Naive thymus-derived CD4-positive, alpha-beta T cell (primary cell): ENCODE measurements around the gene PDLIM1. TPM values are rescaled to one million over a fixed set of nuclear protein-coding genes. Genes with fewer than 3 reads are reported as not detected.
"Not testable (repeated sequence)": the region's sequence is repeated elsewhere in the genome, so short reads cannot be mapped to it uniquely, and the experiment has no call there.

Experiments
- ATAC-seq: fragments of 150-1000 bp; cut with Tn5 transposase; 2 replicates; pipeline ENCODE4 v1.10.0; 2021; ENCODE audit warnings: mild to moderate bottlenecking, moderate library complexity
- CTCF ChIA-PET: fragments of 350-600 bp; sonication (Branson Sonifier 250); formaldehyde crosslinking; loops from one replicate; lab custom pipeline; 2021; ENCODE audit warnings: antibody characterized with exemption; lab: Charles Lee
- POLR2A ChIA-PET: fragments of 350-600 bp; sonication (Branson Sonifier 250); formaldehyde crosslinking; loops from one replicate; lab custom pipeline; 2021; ENCODE audit warnings: antibody characterized with exemption, inconsistent platforms; lab: Charles Lee
- DNase-seq, 9 donors: peaks; one replicate each; pipeline versions ENCODE4 v3.0.0 to v3.0.0-alpha.2; 2020 to 2022; ENCODE audit warnings: mixed read lengths in 1 of 9
- H3K27ac ChIP-seq: one replicate; pipeline ENCODE4 v1.7.0; 2013; ENCODE audit warnings: mild to moderate bottlenecking, low read depth, low read length, moderate library complexity
- H3K27me3 ChIP-seq, 2 donors: one replicate each; pipeline ENCODE4 v1.7.0; 2013; ENCODE audit warnings: low read length in 2 of 2, mild to moderate bottlenecking in 2 of 2, moderate library complexity in 2 of 2; ENCODE audit not compliant: control insufficient read depth in 2 of 2, insufficient read depth in 2 of 2
- H3K36me3 ChIP-seq, 3 experiments: 1 replicate in 2 of 3; 2 replicates in 1 of 3; pipeline ENCODE4 v1.7.0; 2013; ENCODE audit warnings: low read length in 3 of 3, mild to moderate bottlenecking in 3 of 3, moderate library complexity in 1 of 3; ENCODE audit not compliant: insufficient read depth in 3 of 3, control insufficient read depth in 2 of 3
- H3K4me1 ChIP-seq, 2 donors: one replicate each; pipeline ENCODE4 v1.7.0; 2013; ENCODE audit warnings: low read length in 2 of 2, mild to moderate bottlenecking in 2 of 2, moderate library complexity in 1 of 2; ENCODE audit not compliant: control insufficient read depth in 2 of 2, insufficient read depth in 2 of 2
- H3K4me3 ChIP-seq: 2 replicates; pipeline ENCODE4 v1.7.0; 2013; ENCODE audit warnings: mild to moderate bottlenecking, low read length
- H3K9me3 ChIP-seq, 3 experiments: 1 replicate in 2 of 3; 2 replicates in 1 of 3; pipeline ENCODE4 v1.7.0; 2013; ENCODE audit warnings: low read length in 3 of 3; ENCODE audit not compliant: control insufficient read depth in 2 of 3
- H3K27ac Mint-ChIP-seq, 9 donors: one replicate each; pipeline ENCODE4 v1.8.0; 2020 to 2022; ENCODE audit warnings: mixed read lengths in 9 of 9, mild to moderate bottlenecking in 8 of 9, moderate library complexity in 5 of 9, inconsistent platforms in 2 of 9
- H3K27me3 Mint-ChIP-seq, 5 donors: one replicate each; pipeline ENCODE4 v1.8.0; 2021 to 2022; ENCODE audit warnings: mixed read lengths in 5 of 5, mild to moderate bottlenecking in 1 of 5
- H3K36me3 Mint-ChIP-seq, 5 donors: one replicate each; pipeline ENCODE4 v1.8.0; 2020 to 2022; ENCODE audit warnings: mixed read lengths in 5 of 5, mild to moderate bottlenecking in 3 of 5, inconsistent platforms in 1 of 5
- H3K4me1 Mint-ChIP-seq, 7 donors: one replicate each; pipeline ENCODE4 v1.8.0; 2020 to 2022; ENCODE audit warnings: mixed read lengths in 7 of 7, mild to moderate bottlenecking in 3 of 7, inconsistent platforms in 1 of 7
- H3K4me3 Mint-ChIP-seq, 10 donors: one replicate each; pipeline ENCODE4 v1.8.0; 2020 to 2022; ENCODE audit warnings: mild to moderate bottlenecking in 10 of 10, mixed read lengths in 10 of 10, moderate library complexity in 6 of 10, inconsistent platforms in 2 of 10
- H3K9me3 Mint-ChIP-seq, 11 donors: one replicate each; pipeline ENCODE4 v1.8.0; 2020 to 2022; ENCODE audit warnings: mixed read lengths in 11 of 11, mild to moderate bottlenecking in 4 of 11, inconsistent platforms in 1 of 11, moderate library complexity in 1 of 11
- intact Hi-C, 2 donors: fragments of 100-400 bp; cut with micrococcal nuclease; formaldehyde crosslinking; loops; one replicate each; pipeline ENCODE4 v1.15.1; 2023
- polyA plus RNA-seq, 2 donors: library from polyadenylated mRNA; unstranded; fragments of 300-500 nt; fragmentation: Illumina TruSeq; gene quantifications; one replicate each; pipeline ENCODE4 v1.2.3, GENCODE V29; 2021
- total RNA-seq, 6 experiments: library from RNA in 5 of 6; stranded (reverse) in 5 of 6; gene quantifications; 1 replicate in 5 of 6; 2 replicates in 1 of 6; pipeline ENCODE4 v1.2.3 and lab custom pipeline; 2021 to 2026

PDLIM1 gene
- total and polyA plus RNA-seq, 7 experiments from 2014 or later = 0.32 to 27.6 (median 0.89) TPM

GRCh38 chr10:95234951-95235350 lies 55.9 kb downstream of the PDLIM1 start:
- no peak overlapping the region for H3K4me3 ChIP-seq
- H3K4me1 Mint-ChIP-seq = peaks cover 0 to 34% (median 10%) of the 10 kb centered on the region in 7 donors
- H3K4me3 Mint-ChIP-seq = no peak overlapping the region
- no peaks in the 10 kb centered on the region for H3K9me3 ChIP-seq
- no peaks in the 10 kb centered on the region for H3K4me1 ChIP-seq
- DNase-seq (no peak), ATAC-seq (no peak)
- H3K27me3 Mint-ChIP-seq = peaks cover 0 to 8% (median 0%) of the 10 kb centered on the region in 5 donors
- intact Hi-C loops = no loop called here
- ChIA-PET CTCF (no interaction called here), POLR2A (no interaction called here)
- peaks cover 0 to 35% (median 3%) of the 10 kb centered on the region in 5 donors for H3K36me3 Mint-ChIP-seq
- no peaks in the 10 kb centered on the region for H3K27me3 ChIP-seq
- H3K9me3 Mint-ChIP-seq = peaks cover 0 to 5% (median 0%) of the 10 kb centered on the region in 11 donors
- H3K27ac ChIP-seq = no peak overlapping the region
- H3K36me3 ChIP-seq = no peaks in the 10 kb centered on the region
- H3K27ac Mint-ChIP-seq = peak overlapping the region in 1 of 9 donors; percentile 40

GRCh38 chr10:95233377-95234034 lies 57.3 kb downstream of the PDLIM1 start:
- Histone ChIP-seq H3K27me3 (no peaks in the 10 kb centered on the region), H3K9me3 (no peaks in the 10 kb centered on the region), H3K4me1 (no peaks in the 10 kb centered on the region), H3K36me3 (no peaks in the 10 kb centered on the region), H3K4me3 (no peak overlapping the region), H3K27ac (no peak overlapping the region)
- H3K27ac Mint-ChIP-seq = peak overlapping the region in 1 of 9 donors; percentile 2
- POLR2A ChIA-PET = no interaction called here
- peaks cover 0 to 34% (median 10%) of the 10 kb centered on the region in 7 donors for H3K4me1 Mint-ChIP-seq
- peak overlapping the region in 1 of 10 donors; percentile 24 for H3K4me3 Mint-ChIP-seq
- intact Hi-C loops = no loop called here
- ATAC-seq (no peak), DNase-seq (no peak)
- H3K27me3 Mint-ChIP-seq = peaks cover 0 to 8% (median 3%) of the 10 kb centered on the region in 5 donors
- peaks cover 0 to 5% (median 0%) of the 10 kb centered on the region in 11 donors for H3K9me3 Mint-ChIP-seq
- peaks cover 0 to 25% (median 3%) of the 10 kb centered on the region in 5 donors for H3K36me3 Mint-ChIP-seq
- CTCF ChIA-PET = no interaction called here

GRCh38 chr10:95230677-95231586 lies 59.9 kb downstream of the PDLIM1 start:
- CTCF ChIA-PET, H3K9me3 ChIP-seq, H3K27me3 ChIP-seq, H3K4me1 ChIP-seq, H3K36me3 ChIP-seq, H3K9me3 Mint-ChIP-seq, POLR2A ChIA-PET, H3K27me3 Mint-ChIP-seq: not testable (repeated sequence)
- H3K27ac Mint-ChIP-seq = peak overlapping the region in 7 of 9 donors; percentile 22 to 86 (median 62)
- H3K4me1 Mint-ChIP-seq = peaks cover 0 to 22% (median 10%) of the 10 kb centered on the region in 7 donors
- DNase-seq (peak in 7 of 9 donors; percentile 26 to 64 (median 46)), ATAC-seq (peak; percentile 75)
- Histone ChIP-seq H3K4me3 (peak overlapping the region; percentile 58), H3K27ac (peak overlapping the region; percentile 10)
- peak overlapping the region; percentile 65 to 92 (median 86) for H3K4me3 Mint-ChIP-seq
- intact Hi-C loops = loop anchor here in 1 of 2 donors (2.0 kb wide), 1 partner anchor 48 kb away; no protein-coding TSS in a partner anchor
- H3K36me3 Mint-ChIP-seq = peaks cover 0 to 21% (median 3%) of the 10 kb centered on the region in 5 donors

- Histone ChIP-seq H3K27ac (no peak overlapping the region), H3K36me3 (no peaks in the 10 kb centered on the region), H3K27me3 (no peaks in the 10 kb centered on the region), H3K9me3 (no peaks in the 10 kb centered on the region), H3K4me1 (no peaks in the 10 kb centered on the region), H3K4me3 (peak overlapping the region; percentile 58)
- no peak for DNase-seq
- peaks cover 0 to 5% (median 0%) of the 10 kb centered on the region in 11 donors for H3K9me3 Mint-ChIP-seq
- ChIA-PET CTCF (no interaction called here), POLR2A (no interaction called here)
- peaks cover 0 to 18% (median 3%) of the 10 kb centered on the region in 5 donors for H3K36me3 Mint-ChIP-seq
- ATAC-seq = no peak
- H3K4me3 Mint-ChIP-seq = peak overlapping the region in 9 of 10 donors; percentile 65 to 92 (median 88)
- H3K27me3 Mint-ChIP-seq = peaks cover 0 to 8% (median 5%) of the 10 kb centered on the region in 5 donors
- peaks cover 0 to 15% (median 10%) of the 10 kb centered on the region in 7 donors for H3K4me1 Mint-ChIP-seq
- H3K27ac Mint-ChIP-seq = peak overlapping the region in 4 of 9 donors; percentile 22 to 86 (median 72)
- intact Hi-C loops = loop anchor here in 1 of 2 donors (2.0 kb wide), 1 partner anchor 47 kb away; no protein-coding TSS in a partner anchor
Observed at GRCh38 chr10:95229724-95230627, 60.8 kb downstream of the PDLIM1 start.

- Mint-ChIP-seq H3K36me3 (peaks cover 0 to 18% (median 3%) of the 10 kb centered on the region in 5 donors), H3K4me1 (peaks cover 0 to 15% (median 10%) of the 10 kb centered on the region in 7 donors), H3K4me3 (peak overlapping the region in 1 of 10 donors; percentile 88)
- H3K27ac ChIP-seq, H3K4me1 ChIP-seq, H3K9me3 Mint-ChIP-seq, intact Hi-C loops, ATAC-seq, CTCF ChIA-PET, H3K27ac Mint-ChIP-seq, POLR2A ChIA-PET, H3K4me3 ChIP-seq, H3K9me3 ChIP-seq, H3K36me3 ChIP-seq, H3K27me3 Mint-ChIP-seq, H3K27me3 ChIP-seq, DNase-seq: not testable (repeated sequence)
Observed at GRCh38 chr10:95228934-95229723, 61.7 kb downstream of the PDLIM1 start.
